HEK293 (cell line): ENCODE measurements around the gene PHKB.

Experiments used
- CTCF ChIP-seq: fragments of 450-650 bp; formaldehyde crosslinking; IDR thresholded peaks from 2 replicates; pipeline ENCODE4 v1.5.1; 2016; ENCODE audit warnings: missing biosample characterization, missing genetic modification characterization
- HIC1 ChIP-seq: fragments of 450-650 bp; formaldehyde crosslinking; IDR thresholded peaks from 2 replicates; pipeline ENCODE4 v1.5.1; 2016; ENCODE audit warnings: missing biosample characterization, missing genetic modification characterization
- PATZ1 ChIP-seq: fragments of 450-650 bp; formaldehyde crosslinking; IDR thresholded peaks from 2 replicates; pipeline ENCODE4 v1.5.1; 2016; ENCODE audit warnings: missing biosample characterization, missing genetic modification characterization
- WT1 ChIP-seq: fragments of 450-650 bp; formaldehyde crosslinking; IDR thresholded peaks from 2 replicates; pipeline ENCODE4 v1.5.1; 2016; ENCODE audit warnings: missing biosample characterization, missing genetic modification characterization
- ZBTB1 ChIP-seq: fragments of 450-650 bp; formaldehyde crosslinking; IDR thresholded peaks from 2 replicates; pipeline ENCODE4 v1.5.1; 2016; ENCODE audit warnings: missing biosample characterization, missing genetic modification characterization
- ZBTB49 ChIP-seq: fragments of 450-650 bp; formaldehyde crosslinking; IDR thresholded peaks from 2 replicates; pipeline ENCODE4 v1.5.1; 2016; ENCODE audit warnings: missing biosample characterization, missing genetic modification characterization, low read depth
- ZFP69B ChIP-seq: fragments of 450-650 bp; formaldehyde crosslinking; IDR thresholded peaks from 2 replicates; pipeline ENCODE4 v1.5.1; 2016; ENCODE audit warnings: missing biosample characterization, missing genetic modification characterization
- ZNF274 ChIP-seq, 2 experiments: fragments of 200-500 bp in 1 of 2; fragments of 450-650 bp in 1 of 2; sonication (Bioruptor generic) in 1 of 2; formaldehyde crosslinking in 1 of 2; IDR thresholded peaks; 2 replicates each; pipeline versions ENCODE4 v1.5.1 to v1.6.1; 2014 to 2016; ENCODE audit warnings: borderline replicate concordance in 1 of 2, inconsistent platforms in 1 of 2, low read length in 1 of 2, missing biosample characterization in 1 of 2, missing genetic modification characterization in 1 of 2
- ZNF292 ChIP-seq: fragments of 450-650 bp; formaldehyde crosslinking; IDR thresholded peaks from 2 replicates; pipeline ENCODE4 v1.5.1; 2016; ENCODE audit warnings: low read depth, missing biosample characterization, missing genetic modification characterization, borderline replicate concordance
- ZNF324 ChIP-seq: fragments of 450-650 bp; formaldehyde crosslinking; IDR thresholded peaks from 2 replicates; pipeline ENCODE4 v1.5.1; 2016; ENCODE audit warnings: missing biosample characterization, missing genetic modification characterization
- ZNF354C ChIP-seq: fragments of 450-650 bp; formaldehyde crosslinking; IDR thresholded peaks from 2 replicates; pipeline ENCODE4 v1.5.1; 2016; ENCODE audit warnings: missing biosample characterization, missing genetic modification characterization, low read depth, borderline replicate concordance
- ZNF510 ChIP-seq: fragments of 450-650 bp; formaldehyde crosslinking; IDR thresholded peaks from 2 replicates; pipeline ENCODE4 v1.5.1; 2018; ENCODE audit warnings: mild to moderate bottlenecking, missing genetic modification characterization, missing biosample characterization; ENCODE audit not compliant: insufficient replicate concordance
- ZNF692 ChIP-seq: fragments of 450-650 bp; formaldehyde crosslinking; IDR thresholded peaks from 2 replicates; pipeline ENCODE4 v1.5.1; 2016; ENCODE audit warnings: missing biosample characterization, missing genetic modification characterization

GRCh38 chr16:47625115-47625567, 164.0 kb downstream of the PHKB start:
- no peak for TF ChIP-seq CTCF (tag by site-specific recombination)
- TF ChIP-seq HIC1 (tag by site-specific recombination), result no peak
- TF ChIP-seq ZBTB1 (tag by site-specific recombination), result no peak
- no peak for TF ChIP-seq WT1
- no peak for TF ChIP-seq ZNF274 (IDR thresholded peaks at IDR 0.05; ENCODE audit: low read length)
- TF ChIP-seq ZNF274 (tag by site-specific recombination; IDR thresholded peaks at IDR 0.05; ENCODE audit: borderline replicate concordance), result no peak
- no peak for TF ChIP-seq ZNF324 (tag by site-specific recombination)
- TF ChIP-seq ZNF354C (tag by site-specific recombination), result no peak
- TF ChIP-seq ZBTB49 (tag by site-specific recombination), result no peak
- no peak for TF ChIP-seq ZNF510 (tag by site-specific recombination)
- no peak for TF ChIP-seq ZNF292
- no peak for TF ChIP-seq PATZ1
- no peak for TF ChIP-seq ZNF692 (tag by site-specific recombination)
- TF ChIP-seq ZFP69B (tag by site-specific recombination), result no peak
